GM12891 (cell line): ENCODE measurements around the gene DNTTIP2.

Experiments used
- DNase-seq: peaks from one replicate; pipeline ENCODE4 v3.0.0; 2011; ENCODE audit warnings: low spot score; ENCODE audit not compliant: insufficient read length
- FAIRE-seq: peaks from 2 replicates; lab custom pipeline; 2011; peaks lifted over from hg19 to GRCh38; lab: Jason Lieb, UNC
- PAX5 ChIP-seq: IDR thresholded peaks from 2 replicates; pipeline ENCODE4 v1.6.1; 2011; ENCODE audit warnings: low read length, moderate library complexity, mild to moderate bottlenecking; ENCODE audit not compliant: insufficient read depth, severe bottlenecking
- POLR2A ChIP-seq: IDR thresholded peaks from 2 replicates; pipeline ENCODE4 v1.6.1; 2011; ENCODE audit warnings: low read depth, low read length, control low read depth
- POLR2AphosphoS5 ChIP-seq: IDR thresholded peaks from 2 replicates; pipeline ENCODE4 v1.6.1; 2011; ENCODE audit warnings: low read depth, low read length, control low read depth
- POU2F2 ChIP-seq: IDR thresholded peaks from 2 replicates; pipeline ENCODE4 v1.6.1; 2011; ENCODE audit warnings: low read depth, mild to moderate bottlenecking, control low read depth, low read length, moderate library complexity
- SPI1 ChIP-seq: IDR thresholded peaks from 2 replicates; pipeline ENCODE4 v1.6.1; 2011; ENCODE audit warnings: low read depth, low read length, control low read depth
- TAF1 ChIP-seq: IDR thresholded peaks from 2 replicates; pipeline ENCODE4 v1.6.1; 2011; ENCODE audit warnings: low read depth, low read length, control low read depth

Gene DNTTIP2

GRCh38 chr1:93816970-93817678, 61.9 kb downstream of the DNTTIP2 start:
- DNase-seq: no peak
- no peak for TF ChIP-seq POLR2A
- no peak for TF ChIP-seq SPI1
- TF ChIP-seq PAX5: no peak
- TF ChIP-seq TAF1: no peak
- no peak for TF ChIP-seq POLR2AphosphoS5
- TF ChIP-seq POU2F2: no peak
- no peak for FAIRE-seq
